ENCODE measurements around the gene CCL5.

DNA sequence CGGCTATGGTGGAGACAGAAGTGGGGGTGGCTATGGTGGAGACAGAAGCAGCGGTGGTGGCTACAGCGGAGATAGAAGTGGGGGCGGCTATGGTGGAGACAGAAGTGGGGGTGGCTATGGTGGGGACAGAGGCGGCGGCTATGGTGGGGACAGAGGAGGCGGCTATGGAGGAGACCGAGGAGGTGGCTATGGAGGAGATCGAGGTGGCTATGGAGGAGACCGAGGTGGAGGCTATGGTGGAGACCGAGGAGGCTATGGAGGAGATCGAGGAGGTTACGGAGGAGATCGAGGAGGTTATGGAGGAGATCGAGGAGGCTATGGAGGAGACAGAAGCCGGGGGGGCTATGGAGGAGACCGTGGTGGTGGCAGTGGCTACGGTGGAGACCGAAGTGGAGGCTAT, 35.6 kb downstream of the CCL5 start:
- TF ChIP-seq, protein P1, sequence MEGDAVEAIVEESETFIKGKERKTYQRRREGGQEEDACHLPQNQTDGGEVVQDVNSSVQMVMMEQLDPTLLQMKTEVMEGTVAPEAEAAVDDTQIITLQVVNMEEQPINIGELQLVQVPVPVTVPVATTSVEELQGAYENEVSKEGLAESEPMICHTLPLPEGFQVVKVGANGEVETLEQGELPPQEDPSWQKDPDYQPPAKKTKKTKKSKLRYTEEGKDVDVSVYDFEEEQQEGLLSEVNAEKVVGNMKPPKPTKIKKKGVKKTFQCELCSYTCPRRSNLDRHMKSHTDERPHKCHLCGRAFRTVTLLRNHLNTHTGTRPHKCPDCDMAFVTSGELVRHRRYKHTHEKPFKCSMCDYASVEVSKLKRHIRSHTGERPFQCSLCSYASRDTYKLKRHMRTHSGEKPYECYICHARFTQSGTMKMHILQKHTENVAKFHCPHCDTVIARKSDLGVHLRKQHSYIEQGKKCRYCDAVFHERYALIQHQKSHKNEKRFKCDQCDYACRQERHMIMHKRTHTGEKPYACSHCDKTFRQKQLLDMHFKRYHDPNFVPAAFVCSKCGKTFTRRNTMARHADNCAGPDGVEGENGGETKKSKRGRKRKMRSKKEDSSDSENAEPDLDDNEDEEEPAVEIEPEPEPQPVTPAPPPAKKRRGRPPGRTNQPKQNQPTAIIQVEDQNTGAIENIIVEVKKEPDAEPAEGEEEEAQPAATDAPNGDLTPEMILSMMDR (IDR thresholded peaks at IDR 0.05 in 4 of 5, conservative IDR thresholded peaks at IDR 0.05 in 1 of 5), result no peak
- TF ChIP-seq POLR2A (IDR thresholded peaks at IDR 0.05), result no peak
